Epithelial cell of proximal tubule (primary cell): ENCODE measurements around the gene YWHAE. TPM values are rescaled to one million over a fixed set of nuclear protein-coding genes. Genes with fewer than 3 reads are reported as not detected.

Experiments used
- DNase-seq: peaks from one replicate; pipeline ENCODE4 v3.0.0-alpha.2; 2011; ENCODE audit warnings: low read depth
- H3K4me3 ChIP-seq: 2 replicates; pipeline ENCODE4 v1.5.1; 2011; ENCODE audit warnings: low read depth, mild to moderate bottlenecking, low read length
- total RNA-seq: library from RNA; depleted of rRNA; stranded (reverse); fragments of >200 nt; gene quantifications from 2 replicates; pipeline ENCODE4 v1.2.3, GENCODE V29; 2015
- TF ChIP-seq, protein P1 (sequence below): conservative IDR thresholded peaks from 2 replicates; pipeline ENCODE4 v1.5.1; 2012; ENCODE audit warnings: low read depth, mild to moderate bottlenecking, low read length

The YWHAE gene
- total RNA-seq, 1 donor from 2014 or later: 1,239 TPM

DNA sequence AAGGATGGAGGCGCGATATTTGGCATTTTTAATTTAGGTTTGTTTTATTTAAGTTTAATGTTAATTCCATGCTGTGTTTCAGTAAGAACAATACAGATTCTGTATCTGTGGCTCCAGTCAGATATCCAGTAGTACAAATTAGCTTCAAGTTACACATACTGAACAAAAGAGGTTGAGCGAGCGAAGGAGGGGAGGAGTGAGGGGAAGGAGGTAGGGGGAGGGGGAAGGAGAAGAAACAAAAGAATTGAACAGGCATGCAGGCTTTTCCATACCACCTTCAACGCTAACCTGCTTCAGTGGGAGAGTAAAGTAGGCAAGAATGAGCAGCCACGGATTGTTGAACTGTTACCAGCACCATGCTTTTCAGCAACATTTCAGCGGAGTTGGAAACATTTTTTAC is 55.5 kb downstream of the YWHAE start:
- no peak for DNase-seq
- TF ChIP-seq, protein P1, sequence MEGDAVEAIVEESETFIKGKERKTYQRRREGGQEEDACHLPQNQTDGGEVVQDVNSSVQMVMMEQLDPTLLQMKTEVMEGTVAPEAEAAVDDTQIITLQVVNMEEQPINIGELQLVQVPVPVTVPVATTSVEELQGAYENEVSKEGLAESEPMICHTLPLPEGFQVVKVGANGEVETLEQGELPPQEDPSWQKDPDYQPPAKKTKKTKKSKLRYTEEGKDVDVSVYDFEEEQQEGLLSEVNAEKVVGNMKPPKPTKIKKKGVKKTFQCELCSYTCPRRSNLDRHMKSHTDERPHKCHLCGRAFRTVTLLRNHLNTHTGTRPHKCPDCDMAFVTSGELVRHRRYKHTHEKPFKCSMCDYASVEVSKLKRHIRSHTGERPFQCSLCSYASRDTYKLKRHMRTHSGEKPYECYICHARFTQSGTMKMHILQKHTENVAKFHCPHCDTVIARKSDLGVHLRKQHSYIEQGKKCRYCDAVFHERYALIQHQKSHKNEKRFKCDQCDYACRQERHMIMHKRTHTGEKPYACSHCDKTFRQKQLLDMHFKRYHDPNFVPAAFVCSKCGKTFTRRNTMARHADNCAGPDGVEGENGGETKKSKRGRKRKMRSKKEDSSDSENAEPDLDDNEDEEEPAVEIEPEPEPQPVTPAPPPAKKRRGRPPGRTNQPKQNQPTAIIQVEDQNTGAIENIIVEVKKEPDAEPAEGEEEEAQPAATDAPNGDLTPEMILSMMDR: no peak
- no peak overlapping the region for H3K4me3 ChIP-seq

DNA sequence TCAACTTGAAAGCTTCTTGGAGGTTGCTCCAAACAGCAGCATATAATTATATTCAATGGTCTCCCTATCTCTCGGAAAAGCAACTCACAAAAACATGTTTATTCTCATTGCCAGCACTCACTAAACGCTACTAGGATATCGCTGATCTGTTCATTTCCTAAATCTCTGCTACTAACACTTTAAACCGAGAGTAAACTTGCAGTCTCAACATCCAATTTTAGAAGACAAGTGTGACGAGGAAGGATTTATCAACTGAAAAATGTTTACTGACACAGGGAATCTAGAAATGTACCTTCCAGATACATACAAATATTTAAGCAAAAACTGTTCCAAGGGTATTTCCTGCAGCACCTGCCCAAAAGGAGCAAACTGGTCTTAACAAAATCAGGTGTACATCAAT is 56.5 kb downstream of the YWHAE start:
- TF ChIP-seq, protein P1: no peak

DNA sequence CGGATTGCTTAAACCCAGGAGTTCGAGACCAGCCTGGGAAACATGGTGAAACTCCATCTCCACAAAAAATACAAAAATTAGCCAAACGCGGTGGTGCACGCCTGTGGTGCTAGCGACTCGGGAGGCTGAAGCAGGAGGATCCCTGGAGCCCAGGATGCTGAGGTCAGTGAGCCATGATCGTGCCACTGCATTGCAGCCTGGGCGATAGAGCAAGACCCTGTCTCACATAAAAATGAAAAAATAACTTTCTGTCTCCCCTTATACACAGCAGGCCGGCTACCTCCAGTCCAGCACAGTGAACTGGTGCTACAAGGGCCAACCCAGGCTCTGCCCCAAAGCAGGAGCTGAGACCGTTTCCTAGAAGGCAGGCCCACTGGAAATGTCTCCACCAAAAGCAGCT is 59.7 kb downstream of the YWHAE start:
- TF ChIP-seq, protein P1: no peak
- H3K4me3 ChIP-seq: no peak overlapping the region
- no peak for DNase-seq

More for the DNA sequence above, 56.5 kb downstream of the YWHAE start:
- no peak for DNase-seq
- H3K4me3 ChIP-seq: no peak overlapping the region

DNA sequence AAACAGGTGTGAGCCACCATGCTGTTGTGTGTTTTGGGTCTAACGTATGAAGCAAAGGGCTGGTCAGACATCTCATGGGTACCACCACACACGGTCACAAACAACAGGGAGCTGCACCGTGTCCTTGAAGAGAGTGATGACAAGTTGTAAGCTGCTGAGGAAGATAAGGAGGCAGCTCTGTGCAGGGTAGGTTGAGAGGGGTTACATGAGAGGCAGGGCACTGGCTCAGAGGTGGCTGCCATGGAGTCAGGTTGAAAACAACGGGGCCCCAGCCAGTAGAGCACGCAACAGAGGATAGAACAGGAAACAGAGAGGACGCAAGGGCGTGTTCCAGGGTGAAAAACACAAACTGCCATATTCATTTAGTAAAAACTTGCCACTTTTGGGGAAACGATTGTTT is 68.3 kb downstream of the YWHAE start:
- no peak for DNase-seq
- no peak overlapping the region for H3K4me3 ChIP-seq
- TF ChIP-seq, protein P1: no peak

DNA sequence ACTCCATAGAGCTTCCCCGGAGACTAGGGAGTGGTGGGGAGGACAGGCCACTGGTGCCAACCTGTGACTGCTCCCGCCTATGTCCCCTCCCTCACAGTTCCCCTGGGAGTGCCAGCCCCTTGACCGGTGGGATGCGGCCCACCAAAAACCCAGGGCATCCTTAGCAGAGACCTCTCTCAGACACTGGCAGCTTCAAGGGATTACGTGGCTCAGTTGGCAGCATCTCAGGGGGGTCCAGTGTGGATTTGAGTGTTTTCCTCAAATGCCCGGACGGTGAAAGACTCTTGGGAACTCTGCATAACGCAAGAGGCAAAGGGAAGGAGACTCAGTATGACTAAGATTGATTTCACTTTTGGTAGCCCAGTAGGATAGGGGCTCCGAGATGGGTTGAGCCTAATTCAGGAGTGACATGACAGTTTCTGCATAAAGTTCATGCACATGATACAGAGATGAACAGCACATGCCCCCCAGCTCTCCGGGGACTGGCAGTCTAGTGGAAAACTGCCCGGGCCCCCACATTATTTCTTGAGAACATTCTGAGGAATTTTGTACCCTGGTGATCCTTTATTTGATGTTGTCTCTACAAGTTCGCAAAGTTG is 70.2 kb downstream of the YWHAE start:
- TF ChIP-seq, protein P1: no peak

DNA sequence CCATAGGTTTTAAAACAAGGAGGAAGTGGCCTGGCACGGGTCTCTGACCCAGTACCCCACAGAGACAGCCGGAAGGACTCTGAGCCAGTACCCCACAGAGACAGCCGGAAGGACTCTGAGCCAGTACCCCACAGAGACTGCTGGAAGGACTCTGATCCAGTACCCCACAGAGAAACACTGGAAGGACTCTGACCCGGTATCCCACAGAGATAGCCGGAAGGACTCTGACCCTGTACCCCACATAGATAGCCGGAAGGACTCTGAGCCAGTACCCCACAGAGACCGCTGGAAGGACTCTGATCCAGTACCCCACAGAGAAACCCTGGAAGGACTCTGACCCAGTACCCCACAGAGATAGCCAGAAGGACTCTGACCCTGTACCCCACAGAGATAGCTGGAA is 71.6 kb downstream of the YWHAE start:
- no peak overlapping the region for H3K4me3 ChIP-seq
- TF ChIP-seq, protein P1: no peak
- DNase-seq: no peak

More for the DNA sequence above, 70.2 kb downstream of the YWHAE start:
- H3K4me3 ChIP-seq: no peak overlapping the region
- DNase-seq: no peak

DNA sequence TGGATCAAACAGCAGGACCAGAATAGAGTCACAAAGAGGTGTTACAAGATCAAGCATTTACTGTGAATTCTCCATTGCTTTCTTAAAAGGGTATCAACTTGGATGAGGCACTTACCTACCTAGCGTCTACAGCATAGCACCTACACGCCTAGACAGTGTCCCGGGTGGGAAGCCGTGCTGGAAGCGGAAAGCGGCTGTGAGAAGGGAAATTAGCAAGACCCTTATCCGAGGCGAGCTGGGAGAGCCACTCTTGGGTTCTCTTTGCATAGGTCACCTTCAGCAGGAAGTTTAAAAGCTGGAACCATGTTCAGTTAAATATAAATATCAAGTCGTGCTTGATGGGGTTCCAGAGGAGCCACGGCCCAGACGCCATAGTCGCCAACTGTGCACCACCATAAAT is 74.3 kb downstream of the YWHAE start:
- no peak overlapping the region for H3K4me3 ChIP-seq
- no peak for DNase-seq
- TF ChIP-seq, protein P1: no peak
